Measurements from ENCODE around the gene ASTN2. TPM values are rescaled to one million over a fixed set of nuclear protein-coding genes. Genes with fewer than 3 reads are reported as not detected.

Gene ASTN2
- polyA plus RNA-seq, 3 donors: 15.1 to 17.1 (median 15.6) TPM

DNA sequence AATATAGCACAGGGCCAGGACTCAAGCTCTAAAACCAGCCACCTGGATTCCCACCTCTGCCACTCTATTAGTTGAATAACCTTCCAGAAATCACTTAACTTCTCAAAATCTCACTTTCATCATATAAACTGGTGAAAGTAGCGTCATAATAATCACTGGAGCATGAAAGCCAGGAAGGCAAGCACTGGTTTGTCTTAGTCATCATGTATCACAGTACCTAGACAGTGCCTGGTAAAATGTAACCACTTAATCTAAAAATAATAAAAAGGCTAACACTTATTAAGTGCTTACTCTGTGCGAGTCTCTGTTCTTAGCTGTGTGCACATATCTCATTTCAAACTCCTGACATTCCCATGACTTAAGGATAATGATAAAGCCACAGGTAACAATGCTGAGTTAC, 109.4 kb downstream of the ASTN2 start:
- DNase-seq (ENCODE audit: low read depth in 3 of 3, low spot score in 2 of 3): no peak

DNA sequence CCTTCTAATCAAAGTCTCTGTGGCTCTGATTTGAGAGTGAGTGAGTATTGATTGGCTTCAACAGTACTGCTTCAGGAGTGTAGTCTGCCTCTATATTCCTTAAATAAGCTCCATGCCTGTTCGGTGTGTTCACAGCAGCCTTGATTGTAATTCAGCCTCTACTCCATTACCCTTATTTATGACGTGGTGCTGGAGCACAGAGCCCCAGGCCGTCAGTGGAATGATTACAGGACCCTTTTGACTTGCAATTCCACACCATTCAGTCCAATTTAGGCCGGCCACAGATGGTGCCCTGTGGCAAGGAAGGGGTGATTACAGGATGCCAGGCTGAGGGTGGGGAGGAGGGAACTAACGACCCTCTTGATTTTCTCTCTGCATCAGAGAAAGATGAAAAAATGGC, 110.3 kb downstream of the ASTN2 start:
- DNase-seq (ENCODE audit: low read depth in 3 of 3, low spot score in 2 of 3): no peak

DNA sequence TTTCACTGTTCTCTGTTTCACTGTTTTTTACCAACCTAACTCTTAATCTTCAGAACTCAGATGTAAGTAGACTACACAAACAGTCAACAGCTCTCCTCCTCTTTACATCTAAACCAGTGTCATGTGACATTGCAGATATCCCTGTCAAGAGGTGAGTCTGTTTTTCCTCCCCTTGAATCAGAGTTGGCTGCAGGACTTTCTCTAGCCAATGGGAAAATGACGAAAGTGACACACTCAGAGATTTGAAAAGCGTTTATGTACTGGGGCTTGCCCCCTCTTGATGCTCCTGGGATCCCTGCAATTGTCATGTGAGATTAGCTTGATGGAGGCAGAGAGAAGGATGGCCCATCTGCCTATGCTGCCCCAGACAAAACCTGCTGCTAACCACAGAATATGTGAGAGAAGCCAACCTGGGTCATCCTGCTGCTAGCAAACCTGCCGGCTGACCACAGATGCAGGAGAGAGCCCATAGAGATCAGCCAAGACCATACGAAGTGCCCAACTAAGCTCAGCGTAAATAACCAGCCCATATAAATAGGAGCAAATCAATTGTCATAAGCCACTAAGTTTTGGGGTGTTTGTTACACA, 111.1 kb downstream of the ASTN2 start:
- DNase-seq (ENCODE audit: low read depth in 3 of 3, low spot score in 2 of 3): no peak

DNA sequence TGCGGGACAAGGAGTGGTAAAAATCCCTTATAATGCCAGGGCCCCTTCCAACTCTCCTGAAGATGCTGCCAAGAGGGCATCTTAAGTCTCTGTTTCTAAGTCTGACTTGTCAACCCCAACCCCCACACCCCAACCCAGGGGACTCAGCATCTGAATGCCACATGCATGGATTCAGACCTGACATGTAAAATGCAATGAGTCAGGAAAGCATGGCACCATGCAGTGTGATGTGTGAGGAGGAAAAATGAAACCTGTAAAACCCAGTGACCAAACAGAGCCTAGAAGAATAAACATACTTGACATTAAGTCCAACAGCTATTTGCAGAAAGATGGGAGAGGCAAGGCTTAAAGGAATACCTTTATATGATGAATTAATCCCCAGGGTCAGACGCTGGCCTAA, 112.4 kb downstream of the ASTN2 start:
- no peak for DNase-seq (ENCODE audit: low read depth in 3 of 3, low spot score in 2 of 3)

DNA sequence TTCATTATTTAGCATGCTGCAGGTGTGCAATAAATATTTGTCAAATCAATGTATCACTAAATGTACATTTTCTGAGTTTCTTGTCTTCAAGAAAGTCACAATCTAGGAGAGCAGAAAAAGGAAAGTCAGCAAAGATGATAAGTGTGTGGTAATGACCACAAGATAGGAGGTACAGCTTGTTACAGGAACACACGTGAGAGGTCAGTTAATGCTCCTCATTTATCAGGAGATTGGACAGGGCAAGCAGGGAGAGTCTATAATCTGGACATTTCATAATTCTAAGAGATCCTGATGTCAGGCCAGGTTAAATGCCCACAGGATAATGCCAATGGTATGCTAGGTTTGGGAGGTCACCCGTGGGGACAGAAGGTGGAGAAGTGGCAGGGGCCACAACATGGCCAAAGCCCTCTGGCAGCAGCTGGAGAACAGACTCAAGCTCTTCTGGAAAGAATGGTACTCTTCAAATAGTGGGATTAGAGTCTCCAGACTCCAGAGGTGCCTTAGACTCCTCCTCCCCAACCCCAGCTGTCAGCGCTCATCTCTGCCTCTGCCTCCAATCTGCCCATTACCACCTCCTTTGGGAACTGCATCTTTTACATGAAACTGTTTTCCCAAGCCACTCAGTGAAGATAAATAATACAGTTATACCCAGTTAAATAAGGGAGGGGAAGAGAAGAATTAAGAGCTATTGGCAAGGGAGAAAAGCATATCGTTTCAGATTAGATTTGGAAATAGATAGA, 114.3 kb downstream of the ASTN2 start:
- no peak for DNase-seq (ENCODE audit: low read depth in 3 of 3, low spot score in 2 of 3)

DNA sequence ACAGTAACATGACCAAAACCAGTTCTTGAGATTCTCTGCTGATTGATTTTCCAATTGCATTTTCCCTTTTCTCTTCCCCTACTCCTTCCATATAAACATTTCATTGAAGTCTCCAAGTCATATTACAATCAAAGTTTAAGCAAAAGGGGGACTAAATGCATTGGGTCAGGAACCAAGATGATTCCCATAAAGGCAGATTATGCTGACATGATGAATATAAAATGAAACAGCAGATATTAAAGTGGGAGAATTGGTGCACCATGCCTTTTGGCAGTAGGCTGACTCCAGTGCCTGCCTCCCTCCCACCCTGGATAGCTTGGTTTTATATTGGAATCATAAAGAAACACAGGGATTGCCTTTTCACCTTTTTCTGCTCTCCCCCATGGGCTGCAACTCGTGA, 118.4 kb downstream of the ASTN2 start:
- no peak for DNase-seq (ENCODE audit: low read depth in 3 of 3, low spot score in 2 of 3)

DNA sequence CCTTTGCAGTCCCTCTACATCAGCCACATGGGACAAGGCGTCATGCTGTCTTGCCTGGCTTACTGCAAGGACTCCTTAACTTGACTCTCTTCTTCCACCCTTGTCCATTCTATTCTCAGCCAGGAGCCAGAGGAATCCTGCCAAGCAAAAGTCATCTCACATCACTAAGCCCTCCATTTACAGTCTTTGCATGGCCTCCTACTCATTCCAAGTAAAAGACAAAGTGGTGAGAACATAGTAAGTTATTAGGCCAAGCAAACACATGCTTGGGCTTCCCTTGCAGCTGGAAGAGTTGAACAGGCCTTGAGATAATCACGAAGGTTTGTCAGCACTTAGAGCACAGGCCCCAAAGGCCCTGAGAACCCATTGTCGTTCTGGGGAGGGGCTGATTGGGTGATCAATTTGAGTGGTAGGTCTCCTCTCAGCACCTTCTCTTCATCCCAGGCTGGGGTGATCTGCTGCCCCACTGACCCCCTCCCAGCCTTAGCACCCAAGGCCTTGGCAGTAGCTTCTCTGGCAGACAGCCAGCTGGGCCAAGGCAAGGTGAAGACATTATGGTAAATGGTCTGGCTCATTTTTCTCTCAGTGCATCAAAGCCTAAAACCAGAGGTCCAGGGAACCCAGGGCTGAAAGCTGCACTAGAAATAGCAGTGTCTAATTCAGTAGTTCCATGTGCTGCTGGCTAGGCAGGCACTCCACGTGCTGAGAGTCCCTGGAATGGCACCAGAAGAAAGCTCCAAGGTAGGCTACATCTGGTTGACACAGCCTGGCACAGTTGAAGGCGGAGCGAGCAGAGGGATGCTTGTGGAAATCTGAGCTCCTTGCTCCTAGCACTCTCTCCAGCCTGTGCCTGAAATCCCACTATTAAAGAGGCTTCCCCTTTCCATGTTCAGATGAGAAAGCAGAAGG, 121.4 kb downstream of the ASTN2 start:
- DNase-seq (ENCODE audit: low read depth in 3 of 3, low spot score in 2 of 3): no peak

DNA sequence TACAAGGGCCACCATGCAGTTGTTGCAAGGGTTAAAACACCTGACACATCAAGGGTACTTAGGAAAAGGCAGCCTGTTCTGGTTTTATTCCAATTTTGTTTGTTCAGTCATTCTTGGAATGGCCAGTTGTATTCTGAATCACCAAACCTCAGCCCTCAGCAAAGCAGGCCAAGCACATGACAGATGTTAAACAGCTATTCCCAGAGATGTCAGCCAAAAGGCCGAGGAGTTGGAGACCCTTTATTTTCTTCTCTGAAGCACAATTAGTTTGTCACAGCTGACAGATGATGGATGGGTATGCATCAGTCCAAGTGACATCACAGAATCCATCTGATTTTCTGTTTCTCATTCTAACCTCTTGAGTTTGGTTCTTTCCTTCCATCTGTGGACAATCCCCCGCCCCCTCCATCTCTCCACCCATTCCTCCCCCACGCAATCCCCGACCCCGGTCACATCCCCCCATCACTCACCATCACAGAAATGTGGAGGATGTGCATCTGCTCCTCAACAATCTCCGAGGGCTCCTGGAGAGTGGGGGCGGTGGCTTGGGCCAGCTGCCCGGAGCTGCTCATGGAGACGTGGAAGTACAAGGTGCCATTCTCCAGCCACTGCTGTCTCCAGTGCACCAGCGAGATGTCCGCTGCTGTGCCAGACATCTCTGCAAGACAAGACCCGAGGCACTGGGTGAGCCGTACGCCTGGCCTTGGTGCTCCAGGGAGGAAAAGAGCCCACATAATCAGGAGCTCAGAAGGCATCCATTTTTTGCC, 123.8 kb downstream of the ASTN2 start:
- no peak for DNase-seq (ENCODE audit: low read depth in 3 of 3, low spot score in 2 of 3)

DNA sequence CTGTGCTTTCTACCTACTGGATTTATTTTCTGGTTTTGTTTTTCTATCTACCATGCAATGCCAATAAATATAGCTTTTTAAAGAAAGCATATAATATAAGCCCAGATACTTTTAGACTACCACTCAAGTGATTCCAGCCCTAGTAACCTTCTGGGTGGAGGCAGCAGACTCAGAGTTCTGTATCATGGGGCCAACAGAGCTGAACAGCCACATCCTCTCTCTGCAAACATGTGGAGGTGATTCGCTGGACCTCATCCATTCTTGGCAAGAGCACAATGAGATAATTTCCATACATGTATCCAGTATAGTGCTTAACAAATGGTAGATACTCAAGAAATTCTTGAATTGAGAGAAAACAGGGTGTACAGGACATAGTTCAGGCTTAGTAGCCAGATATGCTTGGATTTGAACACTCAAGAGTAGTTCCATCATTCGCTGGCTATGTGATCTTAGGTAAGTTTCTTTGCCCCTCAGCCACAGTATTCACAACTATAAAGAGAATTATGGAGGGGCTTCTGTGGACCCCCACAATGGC, 124.5 kb downstream of the ASTN2 start:
- no peak for DNase-seq (ENCODE audit: low read depth in 3 of 3, low spot score in 2 of 3)

DNA sequence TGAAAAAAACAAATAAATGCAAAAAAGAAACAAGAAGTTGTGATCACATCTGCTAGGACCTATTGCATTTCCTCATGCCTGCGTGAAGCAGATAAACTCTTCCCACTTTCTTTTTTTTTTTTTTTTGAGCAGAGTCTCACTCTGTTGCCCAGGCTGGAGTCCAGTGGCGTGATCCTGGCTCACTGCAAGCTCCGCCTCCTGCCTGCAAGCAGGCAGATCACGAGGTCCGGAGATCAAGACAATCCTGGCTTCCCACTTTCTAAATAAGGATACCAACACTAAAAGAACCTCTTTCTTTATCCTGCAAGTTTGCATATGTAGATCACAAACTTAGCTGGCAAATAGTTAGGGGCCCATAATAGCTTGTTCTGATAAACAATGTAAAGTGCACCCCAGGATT, 128.6 kb downstream of the ASTN2 start:
- no peak for DNase-seq (ENCODE audit: low read depth in 3 of 3, low spot score in 2 of 3)

DNA sequence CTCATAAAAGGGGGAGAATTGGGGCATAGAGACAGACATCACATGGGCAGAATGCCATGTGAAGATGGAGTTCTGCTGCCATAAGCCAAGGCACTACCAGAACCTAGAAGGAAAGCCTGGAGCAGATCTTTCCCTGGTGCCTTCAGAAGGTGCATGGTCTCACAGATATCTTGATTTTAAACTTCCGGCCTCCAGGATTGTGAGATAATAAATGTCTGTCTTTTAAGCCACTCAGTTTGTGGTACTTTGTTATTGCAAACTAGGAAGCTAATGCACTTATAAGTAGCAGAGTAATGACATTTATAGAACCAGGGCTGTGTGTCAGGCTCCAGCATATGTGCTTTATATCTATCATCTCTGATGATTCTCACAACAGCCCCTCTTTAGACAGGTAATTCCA, 130.4 kb downstream of the ASTN2 start:
- DNase-seq (ENCODE audit: low read depth in 3 of 3, low spot score in 2 of 3): no peak

DNA sequence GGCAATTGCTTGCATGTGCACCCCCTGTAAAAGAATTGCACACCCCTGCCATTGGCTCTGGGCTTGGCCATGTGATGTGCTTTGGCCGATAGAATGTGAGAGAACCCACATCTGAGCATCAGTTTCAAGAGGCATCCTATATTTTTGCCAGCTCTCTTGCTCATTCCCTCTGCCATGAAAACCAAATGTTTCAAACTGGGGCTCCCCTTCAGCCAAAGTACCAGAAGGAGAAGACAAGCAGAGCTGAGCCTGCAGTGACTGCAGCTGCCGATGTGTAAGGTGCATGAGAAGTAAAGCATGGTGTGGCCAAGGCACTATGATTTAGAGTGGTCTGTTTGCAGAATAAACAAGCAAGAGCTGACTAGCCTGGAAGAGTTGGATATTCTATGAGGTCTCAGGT, 132.3 kb downstream of the ASTN2 start:
- DNase-seq (ENCODE audit: low read depth in 3 of 3, low spot score in 2 of 3): no peak

DNA sequence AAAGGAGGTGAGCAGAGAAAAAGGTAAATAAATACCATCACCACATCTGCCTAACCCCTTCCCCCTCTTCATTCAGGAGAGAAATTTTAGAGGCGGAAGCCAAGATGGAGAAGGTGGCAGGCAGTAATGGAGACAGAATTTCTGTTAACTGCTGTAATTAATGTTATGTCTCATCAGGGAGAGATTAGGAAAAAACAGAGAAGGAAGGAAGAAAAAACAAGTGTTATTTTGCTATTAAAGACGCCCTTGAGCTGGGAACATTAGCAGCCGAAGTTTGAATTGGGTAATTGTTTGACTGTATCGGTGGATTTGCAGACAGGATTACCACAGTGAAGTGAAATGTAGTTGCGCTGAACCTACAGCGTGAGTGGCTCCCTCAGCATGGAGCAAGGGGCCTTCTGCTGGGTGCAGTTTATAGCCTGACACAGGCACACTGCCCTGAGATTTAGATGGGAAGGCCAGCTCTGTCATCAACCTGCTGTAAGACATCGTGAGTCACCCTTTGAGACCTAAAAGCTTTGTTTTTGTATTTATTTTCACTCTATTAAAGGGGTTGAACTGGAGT, 136.3 kb downstream of the ASTN2 start:
- no peak for DNase-seq (ENCODE audit: low read depth in 3 of 3, low spot score in 2 of 3)

DNA sequence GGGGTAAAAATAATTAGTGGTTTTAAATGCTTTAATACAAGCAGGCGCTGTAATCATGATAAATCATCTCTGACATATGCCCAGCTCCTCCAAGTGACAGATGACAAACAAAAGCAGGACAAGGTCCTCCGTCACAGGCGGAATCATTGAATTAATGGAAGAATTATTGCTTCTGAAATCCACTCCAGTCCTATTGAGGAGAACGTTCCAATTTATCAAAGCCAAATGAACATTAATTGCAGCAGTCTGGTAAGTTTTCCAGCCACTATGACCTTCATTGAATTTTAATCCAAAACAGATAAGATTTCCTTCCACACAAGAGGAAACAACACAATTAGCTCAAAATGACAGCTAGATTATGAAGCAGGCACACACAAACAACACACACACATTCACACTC, 136.8 kb downstream of the ASTN2 start:
- DNase-seq (ENCODE audit: low read depth in 3 of 3, low spot score in 2 of 3): no peak

DNA sequence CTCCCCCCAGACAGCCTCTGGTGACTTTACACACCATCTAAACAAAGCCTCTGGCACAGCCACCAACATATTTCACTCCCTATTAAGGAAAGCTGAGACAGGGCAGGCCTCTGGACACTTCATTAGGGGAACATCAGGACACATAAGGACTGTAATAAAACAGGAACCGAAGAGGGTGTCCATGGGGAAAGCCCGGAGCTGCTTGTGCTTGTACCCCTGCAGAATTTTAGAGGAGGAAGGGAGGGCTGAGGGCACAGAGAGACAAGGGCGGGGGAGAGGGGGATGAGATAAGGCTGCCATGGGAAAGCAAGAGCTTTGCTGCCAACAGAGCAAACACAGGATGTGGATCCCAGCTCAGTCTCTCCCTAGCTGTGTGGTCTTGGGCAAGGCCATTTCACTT, 138.4 kb downstream of the ASTN2 start:
- no peak for DNase-seq (ENCODE audit: low read depth in 3 of 3, low spot score in 2 of 3)

DNA sequence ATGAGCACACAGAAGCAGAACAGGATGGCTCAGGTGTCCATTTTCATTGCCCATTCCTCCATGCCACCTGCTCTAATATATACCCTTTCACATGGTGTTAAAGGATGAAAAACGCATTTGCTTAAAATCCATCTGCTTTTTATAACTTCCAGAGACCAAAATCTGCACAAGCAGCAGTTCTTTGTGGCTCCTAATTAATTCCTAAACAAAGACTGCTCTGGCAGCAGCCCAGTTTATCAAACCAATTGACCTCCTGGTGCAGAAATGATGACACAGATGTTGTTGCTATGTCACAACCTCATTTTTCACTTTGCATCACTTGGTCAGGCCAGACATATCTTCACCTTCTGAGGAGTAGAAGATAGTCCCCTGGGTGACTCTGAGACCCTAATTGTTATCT, 141.2 kb downstream of the ASTN2 start:
- DNase-seq (ENCODE audit: low read depth in 3 of 3, low spot score in 2 of 3): no peak

DNA sequence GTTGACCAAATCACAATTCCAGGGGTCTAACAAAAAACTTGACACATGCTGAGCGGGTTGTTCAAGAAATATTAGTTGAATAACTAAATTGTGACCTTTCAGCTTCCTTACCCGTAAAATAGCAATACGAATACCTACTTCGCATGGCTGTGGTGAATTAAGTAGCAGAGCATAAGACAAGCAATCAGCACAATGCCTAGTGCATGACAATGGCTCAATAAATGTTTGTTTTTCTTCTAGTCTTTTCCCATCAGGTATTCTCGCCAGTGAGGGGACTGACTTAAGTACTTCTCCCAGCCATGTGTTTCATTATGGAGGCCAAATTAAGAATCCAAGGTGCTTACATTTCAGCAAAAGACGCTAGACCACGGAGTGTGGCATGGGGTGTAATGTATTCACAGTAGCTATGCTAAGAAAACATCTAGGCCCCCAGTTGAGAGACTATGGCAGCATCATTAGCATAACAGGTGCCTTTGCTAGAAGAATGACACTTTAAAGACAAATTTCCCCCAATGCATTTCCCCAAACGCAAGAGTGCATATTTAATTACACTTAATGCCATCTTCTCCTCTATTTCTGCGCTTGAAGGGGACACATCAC, 145.9 kb downstream of the ASTN2 start:
- no peak for DNase-seq (ENCODE audit: low read depth in 3 of 3, low spot score in 2 of 3)

DNA sequence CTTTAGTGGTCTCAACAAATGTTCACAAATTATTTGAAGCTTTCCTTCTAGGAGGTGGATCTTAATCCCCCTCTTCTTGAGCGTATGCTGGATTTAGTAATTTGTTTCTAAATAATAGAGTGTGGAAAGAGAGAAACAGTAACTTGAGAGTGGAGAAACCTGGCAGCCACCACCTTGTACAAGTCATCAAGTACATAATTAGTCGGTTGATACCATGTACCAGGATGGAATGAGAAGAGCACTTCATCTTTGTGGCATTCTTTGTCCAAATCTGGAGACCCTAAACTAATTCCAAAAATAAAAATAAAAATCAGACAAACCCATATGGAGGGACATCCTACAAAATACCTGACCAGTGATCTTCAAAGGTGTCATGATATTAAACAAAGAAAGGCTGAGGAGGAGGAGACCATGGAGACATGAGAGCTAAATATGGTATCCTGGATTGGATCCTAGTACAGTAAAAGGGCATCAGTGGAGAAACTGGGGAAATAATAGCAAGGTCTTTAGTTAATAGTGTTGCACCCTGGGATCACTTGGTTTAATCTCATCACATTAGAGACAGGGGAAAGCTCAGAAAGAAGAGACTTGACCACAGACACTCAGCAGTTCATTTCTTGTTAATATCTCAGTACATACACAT, 147.9 kb downstream of the ASTN2 start:
- no peak for DNase-seq (ENCODE audit: low read depth in 3 of 3, low spot score in 2 of 3)

DNA sequence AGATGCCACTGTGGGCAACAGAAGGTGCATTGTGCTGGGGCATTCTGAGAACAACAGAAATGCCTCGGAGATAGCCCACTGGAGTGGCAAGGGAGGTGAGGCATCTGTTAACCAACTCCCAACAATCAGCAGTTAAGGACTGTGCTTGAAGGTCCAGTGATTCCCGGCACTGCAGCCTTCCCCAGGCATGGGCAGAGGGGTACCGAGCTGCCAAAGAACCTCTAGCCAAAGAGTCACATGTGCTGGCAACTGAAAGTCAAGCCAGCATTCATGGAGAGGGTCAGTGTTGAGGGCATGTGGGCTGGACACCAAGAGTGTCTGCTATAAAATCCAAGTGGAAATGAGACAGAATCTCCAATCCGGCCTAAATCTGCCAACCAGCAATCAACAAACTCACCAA, 149.6 kb downstream of the ASTN2 start:
- DNase-seq (ENCODE audit: low read depth in 3 of 3, low spot score in 2 of 3): no peak
